Neuronal stem cell (in vitro differentiated cells): ENCODE measurements around the gene KDM4B.
A peak's percentile ranks its signal among the peaks of the same experiment; 100 is the strongest.

Source experiments
- DNase-seq: peaks from one replicate; pipeline ENCODE4 v3.0.0-alpha.2; 2013; ENCODE audit warnings: low spot score
- H2AFZ ChIP-seq: one replicate; pipeline ENCODE4 v1.6.1; 2013; ENCODE audit warnings: mild to moderate bottlenecking, low read length, inconsistent platforms
- H2AK5ac ChIP-seq: 2 replicates; pipeline ENCODE4 v1.6.1; 2013; ENCODE audit warnings: low read depth, mild to moderate bottlenecking, inconsistent platforms, low read length, moderate library complexity, mixed read lengths
- H2BK120ac ChIP-seq: 2 replicates; pipeline ENCODE4 v1.6.1; 2013; ENCODE audit warnings: low read depth, mild to moderate bottlenecking, inconsistent platforms, low read length, moderate library complexity, mixed read lengths
- H2BK12ac ChIP-seq: one replicate; pipeline ENCODE4 v1.6.1; 2013; ENCODE audit warnings: low read length, inconsistent platforms
- H2BK15ac ChIP-seq: 2 replicates; pipeline ENCODE4 v1.6.1; 2013; ENCODE audit warnings: mild to moderate bottlenecking, low read length, inconsistent platforms, mixed read lengths
- H2BK5ac ChIP-seq: one replicate; pipeline ENCODE4 v1.6.1; 2013; ENCODE audit warnings: inconsistent platforms, mild to moderate bottlenecking, low read length, moderate library complexity
- H3K14ac ChIP-seq: one replicate; pipeline ENCODE4 v1.6.1; 2013; ENCODE audit warnings: low read length, inconsistent platforms
- H3K18ac ChIP-seq: 2 replicates; pipeline ENCODE4 v1.6.1; 2013; ENCODE audit warnings: low read length, inconsistent platforms
- H3K23ac ChIP-seq: 2 replicates; pipeline ENCODE4 v1.6.1; 2013; ENCODE audit warnings: low read depth, mild to moderate bottlenecking, mixed read lengths, low read length, inconsistent platforms; ENCODE audit not compliant: poor library complexity
- H3K27ac ChIP-seq: replicated peaks from 3 replicates; pipeline ENCODE4 v1.5.1; 2013; ENCODE audit warnings: low read length, inconsistent platforms
- H3K27me3 ChIP-seq, 3 experiments: 2 replicates each; pipeline ENCODE4 v1.6.1; 2013; ENCODE audit warnings: low read length in 3 of 3, mild to moderate bottlenecking in 2 of 3, inconsistent platforms in 1 of 3, low read depth in 1 of 3, mixed read lengths in 1 of 3, moderate library complexity in 1 of 3; ENCODE audit not compliant: control insufficient read depth in 3 of 3, insufficient read depth in 3 of 3
- H3K36me3 ChIP-seq, 2 donors: replicated peaks in 1 of 2; 2 replicates each; pipeline ENCODE4 v1.6.1; 2013; ENCODE audit warnings: low read length in 2 of 2; ENCODE audit not compliant: control insufficient read depth in 2 of 2, insufficient read depth in 2 of 2
- H3K4ac ChIP-seq: 2 replicates; pipeline ENCODE4 v1.6.1; 2013; ENCODE audit warnings: inconsistent platforms, mild to moderate bottlenecking, low read length, moderate library complexity
- H3K4me1 ChIP-seq, 2 donors: 1 replicate in 1 of 2; 2 replicates in 1 of 2; pipeline ENCODE4 v1.6.1; 2013; ENCODE audit warnings: low read length in 2 of 2, low read depth in 1 of 2; ENCODE audit not compliant: control insufficient read depth in 2 of 2, insufficient read depth in 1 of 2
- H3K4me2 ChIP-seq: one replicate; pipeline ENCODE4 v1.6.1; 2013; ENCODE audit warnings: mild to moderate bottlenecking, low read length, inconsistent platforms; ENCODE audit not compliant: insufficient read depth, poor library complexity, severe bottlenecking
- H3K4me3 ChIP-seq, 2 donors: 2 replicates each; pipeline ENCODE4 v1.5.1; 2013; ENCODE audit warnings: low read length in 2 of 2, mild to moderate bottlenecking in 2 of 2, inconsistent platforms in 1 of 2, moderate library complexity in 1 of 2
- H3K79me1 ChIP-seq: one replicate; pipeline ENCODE4 v1.6.1; 2013; ENCODE audit warnings: low read depth, mild to moderate bottlenecking, inconsistent platforms, low read length, moderate library complexity
- H3K9ac ChIP-seq: one replicate; pipeline ENCODE4 v1.6.1; 2013; ENCODE audit warnings: mild to moderate bottlenecking, low read depth, low read length, inconsistent platforms; ENCODE audit not compliant: poor library complexity
- H3K9me3 ChIP-seq, 2 donors: replicated peaks in 1 of 2; 2 replicates each; pipeline versions ENCODE3 to v1.6.1; 2013; ENCODE audit warnings: low read length in 2 of 2, mild to moderate bottlenecking in 2 of 2, inconsistent platforms in 1 of 2, low read depth in 1 of 2, mixed read lengths in 1 of 2, moderate library complexity in 1 of 2; ENCODE audit not compliant: control insufficient read depth in 2 of 2, insufficient read depth in 1 of 2
- H4K8ac ChIP-seq: one replicate; pipeline ENCODE4 v1.6.1; 2013; ENCODE audit warnings: low read depth, mild to moderate bottlenecking, inconsistent platforms, low read length, moderate library complexity
- H4K91ac ChIP-seq: one replicate; pipeline ENCODE4 v1.6.1; 2013; ENCODE audit warnings: low read length, low read depth, mild to moderate bottlenecking, inconsistent platforms; ENCODE audit not compliant: poor library complexity
- WGBS, 2 donors: extraction: QIAGEN DNeasy Blood & Tissue Kit; methylation state at CpG; one replicate each; pipeline ENCODE4 v1.1.7; 2013; ENCODE audit warnings: missing lambda C conversion rate in 2 of 2, mixed read lengths in 1 of 2; ENCODE audit not compliant: insufficient read length in 2 of 2, insufficient replicate concordance in 1 of 2; ENCODE audit errors: extremely low coverage in 2 of 2; 5-methylcytosine and 5-hydroxymethylcytosine counted together

Gene KDM4B

DNA sequence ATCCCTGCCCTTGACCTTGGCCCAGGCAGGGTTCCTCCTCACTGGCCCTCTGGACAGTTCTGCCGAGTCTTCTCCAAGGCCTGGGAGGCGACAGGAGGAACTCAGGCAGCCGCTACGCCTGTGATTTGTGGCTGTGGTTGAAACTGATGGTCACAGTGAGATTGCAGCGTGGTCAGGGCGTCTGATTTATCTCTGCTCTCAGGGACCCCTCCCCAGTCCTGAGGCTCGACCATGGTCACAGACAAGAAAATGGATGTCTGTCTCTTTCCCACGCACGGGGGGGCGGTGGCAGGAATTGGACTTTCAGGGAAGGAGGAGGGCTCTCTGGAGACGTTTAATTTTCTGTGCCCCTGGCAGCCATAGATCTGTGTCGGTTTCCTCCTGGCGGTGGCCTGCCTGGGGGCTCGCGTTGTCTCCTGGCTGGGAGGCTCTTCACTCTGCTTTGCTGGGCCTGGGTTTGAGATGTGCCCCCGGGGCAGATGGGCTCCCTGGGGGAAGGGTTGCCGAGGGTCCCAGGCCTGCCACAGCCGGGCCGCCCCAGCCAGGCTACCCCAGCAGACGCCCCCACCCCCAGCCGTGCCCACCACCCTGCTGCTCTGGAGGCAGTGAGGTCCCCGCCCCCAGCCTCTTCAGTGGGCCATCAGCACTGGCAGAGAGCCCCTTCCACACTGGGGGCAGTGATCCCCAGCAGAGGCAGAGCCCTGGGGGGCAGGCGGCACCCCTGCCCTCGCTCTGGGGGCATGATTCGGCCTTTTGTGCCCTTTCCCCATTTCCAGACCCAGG lies 167.4 kb downstream of the KDM4B start:
- H2BK120ac ChIP-seq, result no peak overlapping the region
- no peak overlapping the region for H2BK12ac ChIP-seq
- peak overlapping the region; percentile 56 for H3K14ac ChIP-seq
- H3K4me3 ChIP-seq, result no peak overlapping the region
- peaks cover 13% of the 10 kb centered on the region for H3K79me1 ChIP-seq
- H3K27me3 ChIP-seq, result no peaks in the 10 kb centered on the region
- DNase-seq, result no peak
- H3K4me2 ChIP-seq, result no peak overlapping the region
- no peak overlapping the region for H2BK15ac ChIP-seq
- no peak overlapping the region for H4K8ac ChIP-seq
- peak overlapping the region; percentile 71 for H2BK5ac ChIP-seq
- no peak overlapping the region for H4K91ac ChIP-seq
- no peak overlapping the region for H3K18ac ChIP-seq
- no peak overlapping the region for H3K9ac ChIP-seq
- H2AK5ac ChIP-seq, result peak overlapping the region; percentile 46
- no peaks in the 10 kb centered on the region for H3K9me3 ChIP-seq
- H3K36me3 ChIP-seq, result peaks cover 51 to 77% of the 10 kb centered on the region in 2 donors
- peaks cover 10 to 24% of the 10 kb centered on the region in 2 donors for H3K4me1 ChIP-seq
- no peak overlapping the region for H3K27ac ChIP-seq
- no peak overlapping the region for H2AFZ ChIP-seq
- no CpG with 5 or more reads among the region's 25 CpGs for WGBS, 2 donors
- H3K23ac ChIP-seq, result peak overlapping the region; percentile 43
- no peak overlapping the region for H3K4ac ChIP-seq

DNA sequence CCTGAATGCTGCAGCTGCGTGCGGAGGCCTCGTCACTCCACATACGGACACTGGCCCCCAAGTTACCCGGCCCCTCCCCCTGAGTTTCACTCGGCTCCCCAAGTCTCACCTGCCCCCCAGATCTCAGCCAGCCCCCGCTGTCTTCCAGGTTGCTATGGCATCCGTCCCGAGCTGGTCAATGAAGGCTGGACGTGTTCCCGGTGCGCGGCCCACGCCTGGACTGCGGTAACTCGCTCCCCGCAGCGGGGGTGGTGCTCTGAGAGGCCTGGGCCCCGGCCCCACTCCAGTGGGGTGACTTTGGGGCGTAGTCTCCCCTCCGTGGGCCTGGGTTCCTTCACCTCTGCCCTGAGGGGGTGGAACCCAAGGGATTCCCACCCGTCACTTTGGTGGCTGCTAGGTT lies 168.2 kb downstream of the KDM4B start:
- WGBS, 2 donors, result no CpG with 5 or more reads among the region's 22 CpGs
- Histone ChIP-seq H3K4me2 (no peak overlapping the region), H3K36me3 (peaks cover 55 to 85% of the 10 kb centered on the region in 2 donors)

DNA sequence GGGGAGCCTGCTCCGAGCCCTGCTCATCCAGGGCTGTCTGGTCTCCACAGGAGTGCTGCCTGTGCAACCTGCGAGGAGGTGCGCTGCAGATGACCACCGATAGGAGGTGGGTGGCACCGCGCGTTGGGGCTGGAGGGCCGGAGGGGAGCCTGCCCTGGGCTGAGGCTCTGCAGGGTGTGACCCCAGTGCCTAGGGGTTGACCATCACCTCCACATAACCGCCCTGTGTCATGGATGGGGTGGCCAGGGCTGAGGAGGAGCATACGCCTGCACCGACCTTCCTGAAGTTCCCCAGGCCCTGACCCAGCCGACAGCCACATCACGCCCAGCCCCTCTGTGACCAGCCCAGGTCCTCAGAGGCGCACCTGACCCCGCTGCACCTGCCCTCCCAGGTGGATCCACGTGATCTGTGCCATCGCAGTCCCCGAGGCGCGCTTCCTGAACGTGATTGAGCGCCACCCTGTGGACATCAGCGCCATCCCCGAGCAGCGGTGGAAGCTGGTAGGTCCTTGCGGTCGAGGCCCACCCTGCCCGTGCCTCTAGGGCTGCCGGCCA lies 168.7 kb downstream of the KDM4B start:
- Histone ChIP-seq H4K8ac (peak overlapping the region; percentile 82), H3K14ac (no peak overlapping the region), H3K23ac (peak overlapping the region; percentile 89), H3K9me3 (no peaks in the 10 kb centered on the region), H2BK5ac (peak overlapping the region; percentile 93), H3K27me3 (no peaks in the 10 kb centered on the region), H3K18ac (peak overlapping the region; percentile 57), H3K79me1 (peaks cover 13% of the 10 kb centered on the region), H3K36me3 (peaks cover 55 to 90% of the 10 kb centered on the region in 2 donors), H2BK12ac (peak overlapping the region; percentile 58), H3K4me1 (peaks cover 0 to 13% of the 10 kb centered on the region in 2 donors), H3K4me3 (no peak overlapping the region), H4K91ac (peak overlapping the region; percentile 53), H3K4ac (peak overlapping the region; percentile 37), H2AK5ac (peak overlapping the region; percentile 91), H3K27ac (no peak overlapping the region), H2BK15ac (peak overlapping the region; percentile 81), H2BK120ac (no peak overlapping the region), H3K4me2 (no peak overlapping the region), H3K9ac (no peak overlapping the region), H2AFZ (no peak overlapping the region)
- no CpG with 5 or more reads among the region's 29 CpGs for WGBS, 2 donors
- no peak for DNase-seq

More for the DNA sequence above, 168.2 kb downstream of the KDM4B start:
- H2BK15ac ChIP-seq, result no peak overlapping the region
- H4K8ac ChIP-seq, result no peak overlapping the region
- H3K79me1 ChIP-seq, result peaks cover 13% of the 10 kb centered on the region
- H3K4ac ChIP-seq, result no peak overlapping the region
- H2AK5ac ChIP-seq, result peak overlapping the region; percentile 91
- H3K23ac ChIP-seq, result no peak overlapping the region
- peaks cover 2 to 17% of the 10 kb centered on the region in 2 donors for H3K4me1 ChIP-seq
- H2BK120ac ChIP-seq, result no peak overlapping the region
- H3K4me3 ChIP-seq, result no peak overlapping the region
- no peak overlapping the region for H3K27ac ChIP-seq
- H3K9me3 ChIP-seq, result no peaks in the 10 kb centered on the region
- no peak overlapping the region for H3K9ac ChIP-seq
- no peak overlapping the region for H2BK12ac ChIP-seq
- no peaks in the 10 kb centered on the region for H3K27me3 ChIP-seq
- H3K14ac ChIP-seq, result peak overlapping the region; percentile 8
- H2BK5ac ChIP-seq, result peak overlapping the region; percentile 93
- H4K91ac ChIP-seq, result no peak overlapping the region
- H3K18ac ChIP-seq, result no peak overlapping the region
- no peak overlapping the region for H2AFZ ChIP-seq
- DNase-seq, result no peak
